Muscle layer of colon (tissue), 2 donors: ENCODE results near the gene SLC47A2.
"Not testable (repeated sequence)": the region's sequence is repeated elsewhere in the genome, so short reads cannot be mapped to it uniquely, and the experiment has no call there.

ENCODE experiments used
- H3K27ac ChIP-seq: one replicate; pipeline ENCODE4 v1.7.0; 2013; ENCODE audit warnings: low read depth, mild to moderate bottlenecking, low read length, moderate library complexity
- H3K27me3 ChIP-seq, 2 donors: one replicate each; pipeline ENCODE4 v1.7.0; 2013; ENCODE audit warnings: low read length in 2 of 2, mild to moderate bottlenecking in 2 of 2; ENCODE audit not compliant: insufficient read depth in 2 of 2, control insufficient read depth in 1 of 2
- H3K36me3 ChIP-seq: one replicate; pipeline ENCODE4 v1.7.0; 2013; ENCODE audit warnings: mild to moderate bottlenecking, low read length; ENCODE audit not compliant: insufficient read depth
- H3K4me1 ChIP-seq: one replicate; pipeline ENCODE4 v1.7.0; 2013; ENCODE audit warnings: mild to moderate bottlenecking, low read length; ENCODE audit not compliant: insufficient read depth
- H3K4me3 ChIP-seq, 2 donors: one replicate each; pipeline ENCODE4 v1.7.0; 2013; ENCODE audit warnings: low read length in 2 of 2, low read depth in 1 of 2, mild to moderate bottlenecking in 1 of 2, moderate library complexity in 1 of 2
- H3K9ac ChIP-seq: one replicate; pipeline ENCODE4 v1.7.0; 2013; ENCODE audit warnings: low read length
- H3K9me3 ChIP-seq: one replicate; pipeline ENCODE4 v1.7.0; 2013; ENCODE audit warnings: mild to moderate bottlenecking, low read length
- donor health status: abdominal sarcoma.
- donor health status: Adenocarcinoma of cecum.

Gene SLC47A2

DNA sequence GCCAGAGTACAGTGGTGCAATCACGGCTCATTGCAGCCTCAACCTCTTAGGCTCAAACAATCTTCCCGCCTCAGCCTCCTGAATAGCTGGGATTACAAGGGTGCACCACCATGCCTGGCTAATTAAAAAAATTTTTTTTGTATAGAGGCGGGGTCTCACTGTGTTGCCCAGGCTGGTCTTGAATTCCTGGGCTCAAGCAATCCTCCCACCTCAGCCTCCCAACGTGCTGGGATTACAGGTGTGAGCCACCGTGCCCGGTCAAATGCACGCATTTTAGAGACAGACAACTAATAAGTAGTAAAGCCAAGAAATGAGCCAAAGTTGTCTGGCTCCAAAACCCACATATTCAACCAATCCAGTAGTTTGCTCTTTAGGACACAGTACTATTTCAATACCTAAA is 46.7 kb downstream of the SLC47A2 start:
- peaks cover 35% of the 10 kb centered on the region for H3K36me3 ChIP-seq
- not testable (repeated sequence) for H3K4me1 ChIP-seq, H3K27me3 ChIP-seq, H3K9ac ChIP-seq, H3K9me3 ChIP-seq, H3K27ac ChIP-seq, H3K4me3 ChIP-seq

DNA sequence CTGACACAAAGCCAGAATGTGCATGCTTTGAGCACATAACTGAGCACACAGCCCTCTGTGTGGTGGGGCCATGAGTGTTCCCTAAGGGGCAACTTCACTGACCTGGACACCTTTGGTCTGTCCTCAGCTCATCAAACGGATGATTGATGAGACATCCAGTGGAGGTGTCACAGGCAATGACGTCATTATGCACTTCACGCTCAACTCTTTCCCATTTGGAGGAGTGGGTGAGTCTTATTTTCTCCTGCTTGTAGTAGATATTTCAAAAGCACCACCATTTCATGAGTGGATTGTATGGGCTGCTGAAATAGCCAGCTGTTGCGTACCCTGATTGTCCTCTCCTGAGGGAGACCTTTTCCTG is 51.6 kb downstream of the SLC47A2 start:
- no peak overlapping the region for H3K9ac ChIP-seq
- peaks cover 36% of the 10 kb centered on the region for H3K36me3 ChIP-seq
- no peak overlapping the region for H3K27ac ChIP-seq
- H3K27me3 ChIP-seq = no peaks in the 10 kb centered on the region
- H3K4me1 ChIP-seq = peaks cover 4% of the 10 kb centered on the region
- H3K4me3 ChIP-seq = no peak overlapping the region
- no peaks in the 10 kb centered on the region for H3K9me3 ChIP-seq

DNA sequence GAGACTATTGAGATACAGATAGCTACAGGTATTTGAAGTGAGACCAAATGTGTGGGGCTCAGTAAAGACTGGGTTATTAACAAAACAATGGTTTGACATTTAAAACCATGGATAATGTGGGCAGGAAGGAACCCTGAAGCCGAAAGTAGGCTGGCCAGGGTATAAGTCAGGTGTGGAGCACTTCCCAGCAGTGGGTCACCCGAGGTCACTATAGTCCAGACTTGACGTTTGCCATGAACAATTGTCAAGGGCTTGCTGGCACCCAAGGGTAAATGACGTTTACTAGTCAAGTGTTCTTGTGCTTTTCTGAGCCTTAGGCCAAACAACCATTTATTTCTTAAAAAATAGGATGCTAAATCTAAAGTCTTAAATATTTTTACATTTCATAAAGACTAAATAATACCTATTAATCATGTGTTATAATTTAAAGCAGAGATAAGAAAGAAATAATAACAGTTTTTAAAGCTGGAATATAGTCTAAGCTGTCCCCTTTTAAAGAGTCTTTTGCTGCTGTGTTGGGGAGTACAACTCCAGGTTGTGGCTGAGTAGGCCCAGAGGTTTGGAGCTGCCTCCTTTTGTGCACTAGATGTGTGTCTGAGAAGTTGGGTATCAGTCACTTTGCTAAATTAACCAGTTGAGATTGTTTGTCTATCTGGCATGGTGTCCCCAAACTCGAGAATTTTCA is 52.1 kb downstream of the SLC47A2 start:
- H3K27ac ChIP-seq = no peak overlapping the region
- H3K9ac ChIP-seq = no peak overlapping the region
- peaks cover 4% of the 10 kb centered on the region for H3K4me1 ChIP-seq
- H3K4me3 ChIP-seq = no peak overlapping the region
- peaks cover 32% of the 10 kb centered on the region for H3K36me3 ChIP-seq
- H3K27me3 ChIP-seq = no peaks in the 10 kb centered on the region
- H3K9me3 ChIP-seq = no peaks in the 10 kb centered on the region

DNA sequence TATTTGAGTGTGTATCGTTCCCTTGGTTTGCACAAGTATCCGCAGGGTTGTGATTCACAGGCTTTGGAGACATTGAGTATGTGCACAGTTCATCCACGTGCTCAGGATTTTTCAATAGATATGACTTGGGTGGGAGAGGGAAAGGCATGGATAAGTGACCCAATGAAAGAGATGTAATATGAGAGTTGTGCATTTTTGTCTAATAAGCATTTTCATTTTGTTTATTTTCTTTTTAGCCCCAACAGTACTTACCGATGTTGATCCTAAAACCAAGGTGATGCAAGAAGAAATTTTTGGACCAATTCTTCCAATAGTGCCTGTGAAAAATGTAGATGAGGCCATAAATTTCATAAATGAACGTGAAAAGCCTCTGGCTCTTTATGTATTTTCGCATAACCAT is 53.3 kb downstream of the SLC47A2 start:
- Histone ChIP-seq H3K4me3 (no peak overlapping the region), H3K27me3 (no peaks in the 10 kb centered on the region), H3K27ac (no peak overlapping the region), H3K9ac (no peak overlapping the region), H3K4me1 (peaks cover 4% of the 10 kb centered on the region), H3K36me3 (peaks cover 30% of the 10 kb centered on the region), H3K9me3 (no peaks in the 10 kb centered on the region)

DNA sequence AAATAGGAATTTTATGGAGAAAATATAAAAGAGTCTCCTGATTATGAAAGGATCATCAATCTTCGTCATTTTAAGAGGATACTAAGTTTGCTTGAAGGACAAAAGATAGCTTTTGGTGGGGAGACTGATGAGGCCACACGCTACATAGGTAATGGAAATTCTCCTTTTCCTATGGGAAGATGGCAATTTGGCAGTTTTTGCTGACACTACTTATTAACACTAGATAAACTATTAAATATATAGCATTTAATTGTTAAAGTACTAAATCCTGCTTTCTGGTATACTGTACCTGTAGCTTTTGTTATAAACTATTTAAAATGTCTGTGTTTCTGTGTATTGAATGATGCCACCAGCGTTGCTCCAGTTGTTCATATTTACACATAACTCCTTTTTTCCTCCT is 55.3 kb downstream of the SLC47A2 start:
- H3K4me1 ChIP-seq = peaks cover 4% of the 10 kb centered on the region
- H3K4me3 ChIP-seq = no peak overlapping the region
- no peak overlapping the region for H3K27ac ChIP-seq
- no peak overlapping the region for H3K9ac ChIP-seq
- no peaks in the 10 kb centered on the region for H3K27me3 ChIP-seq
- H3K36me3 ChIP-seq = peaks cover 48% of the 10 kb centered on the region
- no peaks in the 10 kb centered on the region for H3K9me3 ChIP-seq

DNA sequence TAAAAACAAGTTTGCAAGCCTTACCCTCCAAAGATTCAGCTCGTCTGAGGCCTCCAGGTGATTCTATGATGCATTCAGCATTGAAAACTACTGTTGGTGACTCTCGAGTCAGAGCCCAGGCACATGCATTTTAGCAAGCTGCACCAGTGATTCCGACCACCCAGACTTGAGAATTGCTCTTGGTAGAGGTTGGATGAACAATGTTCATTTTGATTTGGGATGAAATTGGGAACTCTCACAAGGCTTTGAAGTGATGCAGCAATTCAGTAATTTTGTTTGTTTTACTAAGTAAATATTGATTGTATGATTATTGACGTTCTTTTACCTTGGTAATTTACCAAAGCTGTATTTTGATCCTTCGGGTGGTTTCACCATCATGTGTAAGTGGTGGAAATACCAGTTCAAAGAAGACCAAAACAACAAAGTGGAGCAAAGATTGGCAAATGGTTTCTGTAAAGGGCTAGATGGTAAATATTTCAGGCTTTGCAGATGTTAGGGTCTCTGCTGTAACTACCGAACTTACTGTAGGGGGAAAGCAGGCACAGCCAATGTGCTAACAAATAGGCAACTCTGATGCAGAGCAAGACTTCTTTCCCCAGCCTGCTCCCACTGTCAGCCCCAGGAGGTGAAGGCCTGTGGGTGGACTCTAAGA is 56.0 kb downstream of the SLC47A2 start:
- Histone ChIP-seq H3K9me3 (no peaks in the 10 kb centered on the region), H3K27ac (no peak overlapping the region), H3K27me3 (no peaks in the 10 kb centered on the region), H3K4me1 (peaks cover 4% of the 10 kb centered on the region), H3K4me3 (no peak overlapping the region), H3K36me3 (peaks cover 49% of the 10 kb centered on the region), H3K9ac (no peak overlapping the region)

DNA sequence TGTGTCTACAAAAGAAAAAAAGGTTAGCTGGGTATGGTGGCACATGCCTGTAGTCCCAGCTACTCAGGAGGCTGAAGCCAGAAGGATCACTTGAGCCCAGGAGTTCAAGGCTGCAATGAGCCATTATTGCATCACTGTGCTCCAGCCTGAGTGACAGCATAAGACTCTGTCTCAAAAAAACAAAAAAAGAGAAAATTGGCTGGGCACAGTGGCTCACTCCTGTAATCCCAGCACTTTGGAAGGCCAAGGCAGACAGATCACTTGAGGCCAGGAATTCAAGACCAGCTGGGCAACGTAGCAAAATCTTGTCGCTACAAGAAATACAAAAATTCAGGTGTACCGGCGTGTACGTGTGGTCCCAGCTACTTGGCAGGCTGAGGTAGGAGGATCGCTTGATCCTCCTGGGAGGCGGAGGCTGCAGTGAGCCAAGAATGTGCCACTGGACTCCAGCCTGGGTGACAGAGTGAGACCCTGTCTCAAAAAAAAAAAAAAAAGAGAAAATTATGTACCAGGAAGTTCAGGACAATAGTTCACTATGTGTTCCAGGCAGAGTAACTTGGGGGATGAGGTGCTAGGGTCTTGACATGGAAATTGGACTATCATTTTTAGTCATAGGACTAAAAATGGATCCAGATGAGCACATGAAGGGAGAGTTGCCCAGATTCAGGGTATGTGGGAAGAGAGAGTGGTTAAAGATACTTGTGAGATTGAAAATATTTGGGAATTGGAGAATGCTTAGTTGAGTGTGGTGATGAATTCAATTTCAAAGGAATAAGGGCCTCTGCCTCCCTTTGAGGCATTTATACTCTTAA is 56.8 kb downstream of the SLC47A2 start:
- Histone ChIP-seq H3K9me3 (no peaks in the 10 kb centered on the region), H3K4me1 (peaks cover 4% of the 10 kb centered on the region), H3K9ac (no peak overlapping the region), H3K27ac (no peak overlapping the region), H3K27me3 (no peaks in the 10 kb centered on the region), H3K36me3 (peaks cover 47% of the 10 kb centered on the region), H3K4me3 (no peak overlapping the region)

DNA sequence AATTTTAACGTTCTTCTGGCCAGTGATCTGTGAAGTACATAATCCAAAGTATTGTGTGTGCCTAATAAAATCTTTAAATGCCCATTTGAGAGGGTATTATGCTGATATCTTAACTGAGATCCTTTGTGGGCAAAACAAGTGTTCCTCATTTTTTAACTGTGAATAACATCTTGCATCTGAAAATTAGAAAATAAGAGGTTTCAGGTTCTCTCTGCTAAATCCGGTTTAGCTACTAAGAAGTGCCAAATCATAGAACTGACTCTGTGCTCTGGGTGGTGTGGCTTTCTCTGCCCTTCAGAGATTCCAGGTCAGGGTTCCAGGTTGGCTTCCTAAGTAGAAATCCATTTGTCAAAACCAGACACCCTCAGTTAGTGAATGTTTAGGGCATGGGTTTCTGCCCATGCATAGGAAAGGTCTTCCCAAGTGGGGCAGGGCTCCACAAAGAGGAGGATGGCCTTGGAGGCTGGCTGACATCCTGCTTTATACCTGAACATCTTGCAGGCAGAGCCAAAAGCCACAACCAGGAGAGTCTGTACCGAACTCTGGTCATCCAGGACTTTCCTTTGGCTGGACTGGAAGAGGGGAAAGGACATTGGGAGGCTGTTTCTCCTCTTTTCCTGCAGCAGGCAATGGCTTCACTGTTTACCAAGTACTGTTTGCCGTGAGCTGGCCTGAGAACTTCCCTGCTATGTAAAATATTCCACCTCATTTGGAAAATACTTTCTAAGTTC is 59.4 kb downstream of the SLC47A2 start:
- H3K27me3 ChIP-seq = no peaks in the 10 kb centered on the region

DNA sequence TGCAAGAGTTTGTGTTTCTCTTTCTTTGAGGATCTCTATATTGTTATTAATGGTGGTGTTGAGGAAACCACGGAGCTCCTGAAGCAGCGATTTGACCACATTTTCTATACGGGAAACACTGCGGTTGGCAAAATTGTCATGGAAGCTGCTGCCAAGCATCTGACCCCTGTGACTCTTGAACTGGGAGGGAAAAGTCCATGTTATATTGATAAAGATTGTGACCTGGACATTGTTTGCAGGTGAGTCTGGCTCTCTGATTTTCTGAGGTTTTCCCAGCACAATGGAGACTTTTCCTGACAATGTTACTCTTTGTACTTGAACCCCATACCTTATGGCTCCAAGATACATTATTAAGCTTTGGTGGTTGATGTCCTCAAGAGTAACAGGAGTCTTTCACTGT is 60.0 kb downstream of the SLC47A2 start:
- Histone ChIP-seq H3K9me3 (no peaks in the 10 kb centered on the region), H3K4me1 (peaks cover 13% of the 10 kb centered on the region), H3K27me3 (no peaks in the 10 kb centered on the region), H3K36me3 (peaks cover 37% of the 10 kb centered on the region), H3K4me3 (no peak overlapping the region), H3K9ac (no peak overlapping the region), H3K27ac (no peak overlapping the region)

More for the DNA sequence above, 59.4 kb downstream of the SLC47A2 start:
- H3K4me1 ChIP-seq = peaks cover 6% of the 10 kb centered on the region
- no peak overlapping the region for H3K4me3 ChIP-seq
- no peak overlapping the region for H3K27ac ChIP-seq
- peaks cover 40% of the 10 kb centered on the region for H3K36me3 ChIP-seq
- no peaks in the 10 kb centered on the region for H3K9me3 ChIP-seq
- H3K9ac ChIP-seq = no peak overlapping the region

DNA sequence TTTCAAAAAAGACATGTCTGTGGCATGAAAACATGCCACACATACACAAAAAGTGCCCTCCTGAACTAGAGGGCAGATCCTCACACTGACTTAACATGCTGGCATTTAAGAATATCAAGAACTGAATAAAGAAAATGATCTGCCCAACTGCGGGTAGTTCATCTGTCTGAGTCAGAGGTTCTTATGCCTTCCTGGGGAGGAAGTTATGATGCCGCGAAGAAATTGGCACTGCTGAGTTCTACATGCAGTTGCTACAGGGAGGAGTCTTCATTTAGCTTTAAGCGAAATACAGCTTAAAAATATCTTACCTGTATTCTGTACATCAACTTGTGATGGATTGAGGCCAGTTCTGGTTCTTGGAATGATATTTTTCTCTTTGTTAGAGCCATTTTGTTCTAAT is 61.5 kb downstream of the SLC47A2 start:
- Histone ChIP-seq H3K4me1 (peaks cover 25% of the 10 kb centered on the region), H3K36me3 (peaks cover 37% of the 10 kb centered on the region)

DNA sequence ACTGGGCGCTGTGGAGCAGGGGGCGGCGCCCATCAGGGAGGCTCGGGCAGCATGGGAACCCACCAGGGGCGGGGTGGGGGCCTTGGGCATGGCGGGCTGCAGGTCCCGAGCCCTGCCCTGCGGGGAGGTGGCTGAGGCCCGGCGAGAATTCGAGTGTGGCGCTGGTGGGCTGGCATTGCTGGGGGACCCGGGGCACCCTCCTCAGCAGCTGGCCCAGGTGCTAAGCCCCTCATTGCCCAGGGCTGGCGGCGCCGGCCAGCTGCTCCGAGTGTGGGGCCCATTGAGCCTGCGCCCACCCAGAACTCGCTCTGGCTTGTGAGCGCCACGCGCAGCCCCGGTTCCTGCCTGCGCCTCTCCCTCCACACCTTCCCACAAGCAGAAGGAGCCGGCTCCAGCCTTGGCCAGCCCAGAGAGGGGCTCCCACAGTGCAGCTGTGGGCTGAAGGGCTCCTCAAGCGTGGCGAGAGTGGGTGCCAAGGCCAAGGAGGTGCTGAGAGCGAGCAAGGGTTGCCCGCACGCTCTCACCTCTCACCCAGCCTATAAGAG is 62.0 kb downstream of the SLC47A2 start:
- Histone ChIP-seq H3K27ac (no peak overlapping the region), H3K9me3 (no peaks in the 10 kb centered on the region), H3K9ac (no peak overlapping the region), H3K4me1 (peaks cover 27% of the 10 kb centered on the region), H3K27me3 (no peaks in the 10 kb centered on the region), H3K36me3 (peaks cover 37% of the 10 kb centered on the region), H3K4me3 (no peak overlapping the region)

More for the DNA sequence above, 61.5 kb downstream of the SLC47A2 start:
- no peaks in the 10 kb centered on the region for H3K27me3 ChIP-seq
- H3K4me3 ChIP-seq = no peak overlapping the region
- H3K9me3 ChIP-seq = no peaks in the 10 kb centered on the region
- H3K9ac ChIP-seq = no peak overlapping the region
- H3K27ac ChIP-seq = no peak overlapping the region
